ENCODE measurements around the gene LRCOL1. TPM values are rescaled to one million over a fixed set of nuclear protein-coding genes. Genes with fewer than 3 reads are reported as not detected.
A peak's percentile ranks its signal among the peaks of the same experiment; 100 is the strongest.

The LRCOL1 gene
- total RNA-seq, 2 donors from 2014 or later: not detected

DNA sequence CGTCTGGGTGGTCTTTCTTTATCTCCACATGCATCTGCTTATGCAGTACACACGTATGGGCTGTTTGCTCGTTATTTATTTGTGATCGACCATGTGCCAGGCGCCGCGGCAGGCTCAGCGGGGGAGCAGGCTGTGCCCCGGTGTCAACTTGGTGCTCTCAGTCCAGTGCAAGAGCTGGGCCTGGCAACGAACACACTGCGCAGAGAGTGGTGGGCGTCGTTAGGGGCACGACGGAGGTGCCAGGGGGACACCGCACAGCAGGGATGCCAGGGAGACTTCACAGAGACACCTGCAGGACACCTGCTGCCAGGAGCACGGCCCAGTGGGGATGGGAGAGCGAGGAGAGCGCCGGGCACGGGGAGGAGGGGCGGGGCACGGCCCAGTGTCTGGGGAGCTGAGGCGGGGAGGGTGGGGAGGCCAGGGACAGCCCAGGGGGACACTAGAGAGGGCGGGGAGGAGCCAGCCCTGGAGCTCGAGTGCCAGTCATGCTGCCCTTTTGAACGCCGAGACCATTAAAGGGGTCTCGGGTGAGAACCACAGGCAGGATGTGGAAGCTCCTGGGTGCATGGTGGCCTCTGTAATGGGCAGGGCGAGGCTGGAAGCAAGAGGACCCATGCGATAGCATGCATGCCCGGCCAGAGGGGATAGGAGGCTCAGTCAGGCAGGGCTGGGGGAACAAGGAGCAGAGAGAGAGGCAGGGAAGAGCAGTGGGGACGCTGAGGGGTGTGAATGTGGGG lies 652 bp upstream of the LRCOL1 start:
- H3K9me3 Mint-ChIP-seq: peaks cover 22% of the 10 kb centered on the region
- no peaks in the 10 kb centered on the region for H3K4me1 Mint-ChIP-seq
- Histone ChIP-seq H3K9ac (ENCODE audit: extremely low read depth, low read length, poor library complexity, severe bottlenecking) (no peak overlapping the region), H3K27me3 (ENCODE audit: control insufficient read depth, insufficient read depth, low read length, poor library complexity, severe bottlenecking) (peaks cover 97% of the 10 kb centered on the region), H3K36me3 (ENCODE audit: control insufficient read depth, insufficient read depth, low read length) (no peaks in the 10 kb centered on the region), H3K9me3 (ENCODE audit: control insufficient read depth, low read length) (peaks cover 5% of the 10 kb centered on the region), H3K27ac (ENCODE audit: low read depth, low read length) (no peak overlapping the region), H3K4me3 (ENCODE audit: low read length) (no peak overlapping the region), H3K4me1 (ENCODE audit: control insufficient read depth, insufficient read depth, low read length) (no peaks in the 10 kb centered on the region)
- H3K27me3 Mint-ChIP-seq (ENCODE audit: insufficient read depth): peaks cover 95% of the 10 kb centered on the region
- TF ChIP-seq, protein P1, sequence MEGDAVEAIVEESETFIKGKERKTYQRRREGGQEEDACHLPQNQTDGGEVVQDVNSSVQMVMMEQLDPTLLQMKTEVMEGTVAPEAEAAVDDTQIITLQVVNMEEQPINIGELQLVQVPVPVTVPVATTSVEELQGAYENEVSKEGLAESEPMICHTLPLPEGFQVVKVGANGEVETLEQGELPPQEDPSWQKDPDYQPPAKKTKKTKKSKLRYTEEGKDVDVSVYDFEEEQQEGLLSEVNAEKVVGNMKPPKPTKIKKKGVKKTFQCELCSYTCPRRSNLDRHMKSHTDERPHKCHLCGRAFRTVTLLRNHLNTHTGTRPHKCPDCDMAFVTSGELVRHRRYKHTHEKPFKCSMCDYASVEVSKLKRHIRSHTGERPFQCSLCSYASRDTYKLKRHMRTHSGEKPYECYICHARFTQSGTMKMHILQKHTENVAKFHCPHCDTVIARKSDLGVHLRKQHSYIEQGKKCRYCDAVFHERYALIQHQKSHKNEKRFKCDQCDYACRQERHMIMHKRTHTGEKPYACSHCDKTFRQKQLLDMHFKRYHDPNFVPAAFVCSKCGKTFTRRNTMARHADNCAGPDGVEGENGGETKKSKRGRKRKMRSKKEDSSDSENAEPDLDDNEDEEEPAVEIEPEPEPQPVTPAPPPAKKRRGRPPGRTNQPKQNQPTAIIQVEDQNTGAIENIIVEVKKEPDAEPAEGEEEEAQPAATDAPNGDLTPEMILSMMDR (conservative IDR thresholded peaks at IDR 0.05): no peak
- no peak for DNase-seq
- H3K27ac Mint-ChIP-seq: no peak overlapping the region
- H3K36me3 Mint-ChIP-seq (ENCODE audit: low read depth): no peaks in the 10 kb centered on the region
- WGBS, 2 experiments (ENCODE audit: insufficient coverage in 1 of 2, insufficient read length in 1 of 2): 81 to 88% methylated on average over 9 to 33 of the region's 33 CpGs
- no peak overlapping the region for H3K4me3 Mint-ChIP-seq

DNA sequence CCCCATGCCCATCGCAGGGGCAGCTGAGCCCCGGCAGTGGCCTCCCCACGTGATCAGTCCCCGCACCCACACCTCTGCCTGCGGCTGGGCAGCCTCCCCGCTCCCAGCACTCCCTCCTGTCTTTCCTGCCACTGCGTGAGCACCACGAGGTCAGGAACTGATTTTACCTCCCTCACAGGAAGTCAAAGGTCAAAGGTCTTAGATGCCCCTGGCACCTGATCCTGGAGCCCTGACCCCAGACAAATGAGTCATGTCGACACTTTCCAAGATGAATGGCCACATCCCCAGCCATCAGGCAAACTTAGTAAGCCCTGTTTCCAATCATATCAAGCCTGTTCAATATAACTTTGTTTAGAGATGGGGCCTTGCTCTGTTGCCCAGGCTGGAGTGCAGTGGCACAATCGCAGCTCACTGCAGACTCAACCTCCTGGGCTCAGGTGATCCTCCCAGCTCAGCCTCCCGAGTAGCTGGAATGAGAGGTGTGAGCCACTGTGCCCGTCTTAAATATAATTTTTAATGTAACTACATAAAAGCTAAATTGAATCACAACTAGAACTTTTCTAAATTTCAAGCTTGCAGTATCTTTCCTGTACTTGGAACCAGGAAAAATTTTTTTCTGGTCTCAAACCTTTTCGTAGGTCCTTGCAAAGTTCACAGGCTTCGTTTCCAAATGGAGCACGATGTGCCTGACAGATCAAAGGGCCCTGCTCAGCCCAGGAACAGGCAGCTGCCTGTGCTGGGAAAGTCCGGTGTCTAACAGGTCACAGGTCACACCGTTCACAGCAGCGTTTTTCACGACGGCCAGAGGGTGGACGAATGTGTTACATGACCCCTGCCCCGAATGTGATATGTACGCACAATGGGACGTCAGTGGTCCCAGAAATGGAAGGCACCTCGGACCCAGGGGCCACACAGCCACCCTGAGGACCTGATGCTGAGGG lies 1.9 kb downstream of the LRCOL1 start:
- TF ChIP-seq, protein P1 (conservative IDR thresholded peaks at IDR 0.05): no peak
- H3K9ac ChIP-seq (ENCODE audit: extremely low read depth, low read length, poor library complexity, severe bottlenecking): no peak overlapping the region
- Mint-ChIP-seq H3K36me3 (ENCODE audit: low read depth) (no peaks in the 10 kb centered on the region), H3K27ac (no peak overlapping the region), H3K4me1 (no peaks in the 10 kb centered on the region), H3K9me3 (peaks cover 12% of the 10 kb centered on the region), H3K4me3 (no peak overlapping the region), H3K27me3 (ENCODE audit: insufficient read depth) (peaks cover 91% of the 10 kb centered on the region)
- H3K4me3 ChIP-seq (ENCODE audit: low read length): no peak overlapping the region
- no peaks in the 10 kb centered on the region for H3K4me1 ChIP-seq (ENCODE audit: control insufficient read depth, insufficient read depth, low read length)
- peak; percentile 51 for DNase-seq
- 65 to 79% methylated on average over 23 to 24 of the region's 25 CpGs for WGBS, 2 experiments (ENCODE audit: insufficient coverage in 1 of 2, insufficient read length in 1 of 2)
- no peaks in the 10 kb centered on the region for H3K36me3 ChIP-seq (ENCODE audit: control insufficient read depth, insufficient read depth, low read length)
- H3K9me3 ChIP-seq (ENCODE audit: control insufficient read depth, low read length): no peaks in the 10 kb centered on the region
- no peak overlapping the region for H3K27ac ChIP-seq (ENCODE audit: low read depth, low read length)
- peaks cover 83% of the 10 kb centered on the region for H3K27me3 ChIP-seq (ENCODE audit: control insufficient read depth, insufficient read depth, low read length, poor library complexity, severe bottlenecking)

DNA sequence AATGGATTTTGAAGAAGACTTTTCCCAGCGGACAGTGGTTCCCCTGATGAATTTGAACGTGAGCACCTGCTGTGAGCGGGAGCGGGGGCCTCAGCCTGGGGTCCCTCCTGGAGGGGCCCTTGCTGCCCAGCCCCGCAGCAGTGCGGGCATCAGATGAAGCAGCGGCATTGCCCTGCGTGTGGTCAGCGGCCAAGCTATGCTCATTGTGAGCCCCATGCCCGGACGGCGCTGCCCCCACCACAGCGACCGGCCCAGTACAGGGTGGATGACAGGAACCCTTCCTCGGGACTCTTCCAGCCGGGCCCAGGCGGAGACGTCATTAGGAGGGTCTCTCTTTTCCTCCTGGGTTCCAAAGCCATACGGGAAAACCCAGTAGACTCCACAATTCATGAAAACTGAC lies 3.5 kb downstream of the LRCOL1 start:
- Mint-ChIP-seq H3K4me1 (no peaks in the 10 kb centered on the region), H3K36me3 (ENCODE audit: low read depth) (no peaks in the 10 kb centered on the region), H3K9me3 (peaks cover 11% of the 10 kb centered on the region), H3K27me3 (ENCODE audit: insufficient read depth) (peaks cover 89% of the 10 kb centered on the region), H3K4me3 (no peak overlapping the region), H3K27ac (no peak overlapping the region)
- peaks cover 81% of the 10 kb centered on the region for H3K27me3 ChIP-seq (ENCODE audit: control insufficient read depth, insufficient read depth, low read length, poor library complexity, severe bottlenecking)
- no peak overlapping the region for H3K4me3 ChIP-seq (ENCODE audit: low read length)
- H3K4me1 ChIP-seq (ENCODE audit: control insufficient read depth, insufficient read depth, low read length): no peaks in the 10 kb centered on the region
- TF ChIP-seq, protein P1 (conservative IDR thresholded peaks at IDR 0.05): no peak
- H3K27ac ChIP-seq (ENCODE audit: low read depth, low read length): no peak overlapping the region
- 83 to 84% methylated on average over 13 to 19 of the region's 19 CpGs for WGBS, 2 experiments (ENCODE audit: insufficient coverage in 1 of 2, insufficient read length in 1 of 2)
- no peaks in the 10 kb centered on the region for H3K36me3 ChIP-seq (ENCODE audit: control insufficient read depth, insufficient read depth, low read length)
- H3K9me3 ChIP-seq (ENCODE audit: control insufficient read depth, low read length): no peaks in the 10 kb centered on the region
- DNase-seq: no peak
- H3K9ac ChIP-seq (ENCODE audit: extremely low read depth, low read length, poor library complexity, severe bottlenecking): no peak overlapping the region

Data from endodermal cell (in vitro differentiated cells).